Parathyroid adenoma (tissue), 2 donors: Measurements from ENCODE around the gene LZTS3.
A peak's percentile ranks its signal among the peaks of the same experiment; 100 is the strongest.

Experiments used
- H2AFZ ChIP-seq: fragments of 300-600 bp; sonication (generic); one replicate; pipeline ENCODE4 v1.7.0; 2017; ENCODE audit warnings: antibody characterized with exemption, mild to moderate bottlenecking
- H3K27ac ChIP-seq: fragments of 300-600 bp; sonication (generic); one replicate; pipeline ENCODE4 v1.7.0; 2017
- H3K27me3 ChIP-seq: fragments of 300-600 bp; sonication (generic); one replicate; pipeline ENCODE4 v1.7.0; 2017; ENCODE audit warnings: low read length; ENCODE audit not compliant: control insufficient read depth, insufficient read depth
- H3K36me3 ChIP-seq: fragments of 300-600 bp; sonication (generic); one replicate; pipeline ENCODE4 v1.7.0; 2017; ENCODE audit warnings: low read length; ENCODE audit not compliant: control insufficient read depth, insufficient read depth
- H3K4me1 ChIP-seq: fragments of 300-600 bp; sonication (generic); one replicate; pipeline ENCODE4 v1.7.0; 2017; ENCODE audit warnings: control low read depth
- H3K4me2 ChIP-seq: fragments of 300-600 bp; sonication (generic); one replicate; pipeline ENCODE4 v1.7.0; 2017; ENCODE audit warnings: low read length
- H3K4me3 ChIP-seq: fragments of 300-600 bp; sonication (generic); one replicate; pipeline ENCODE4 v1.7.0; 2017; ENCODE audit warnings: low read depth, low read length
- H3K79me2 ChIP-seq: fragments of 300-600 bp; sonication (generic); one replicate; pipeline ENCODE4 v1.7.0; 2017; ENCODE audit warnings: control low read depth
- H3K9ac ChIP-seq: fragments of 300-600 bp; sonication (generic); one replicate; pipeline ENCODE4 v1.7.0; 2017; ENCODE audit warnings: mild to moderate bottlenecking
- H3K9me3 ChIP-seq: fragments of 300-600 bp; sonication (generic); one replicate; pipeline ENCODE4 v1.7.0; 2017; ENCODE audit warnings: low read length; ENCODE audit not compliant: control insufficient read depth
- TF ChIP-seq, protein P1 (sequence below): fragments of 300-600 bp; sonication (generic); IDR thresholded peaks from one replicate; pipeline ENCODE4 v1.7.0; 2017; ENCODE audit warnings: antibody characterized with exemption, mild to moderate bottlenecking
- donor health status: primary hyperparathyroidism.

LZTS3 gene

DNA sequence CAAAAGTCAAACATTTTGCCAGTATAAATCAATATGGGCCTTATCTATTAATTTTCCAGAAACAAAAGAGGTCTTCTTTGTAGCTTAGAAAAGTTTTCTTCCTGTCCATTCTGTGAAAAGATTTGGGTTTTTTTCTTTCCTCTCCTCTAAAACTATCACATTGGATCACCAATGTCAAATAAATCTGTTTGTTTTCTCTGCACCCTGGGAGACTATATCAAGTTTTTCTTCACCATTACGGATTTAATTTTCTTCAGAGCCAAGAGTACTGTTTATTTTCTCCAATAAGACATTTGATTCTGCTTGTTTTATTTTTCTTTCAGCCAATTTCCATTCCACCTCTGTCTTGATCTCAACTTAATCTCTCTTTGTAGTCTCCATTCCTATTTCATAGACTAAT, 1.9 kb upstream of the LZTS3 start:
- peak overlapping the region; percentile 95 for H3K4me3 ChIP-seq
- peaks cover 2% of the 10 kb centered on the region for H3K4me1 ChIP-seq
- peak overlapping the region; percentile 88 for H3K4me2 ChIP-seq
- H2AFZ ChIP-seq, result peak overlapping the region; percentile 99
- peak overlapping the region; percentile 7 for H3K27ac ChIP-seq
- no peaks in the 10 kb centered on the region for H3K36me3 ChIP-seq
- H3K79me2 ChIP-seq, result no peaks in the 10 kb centered on the region
- TF ChIP-seq, protein P1, sequence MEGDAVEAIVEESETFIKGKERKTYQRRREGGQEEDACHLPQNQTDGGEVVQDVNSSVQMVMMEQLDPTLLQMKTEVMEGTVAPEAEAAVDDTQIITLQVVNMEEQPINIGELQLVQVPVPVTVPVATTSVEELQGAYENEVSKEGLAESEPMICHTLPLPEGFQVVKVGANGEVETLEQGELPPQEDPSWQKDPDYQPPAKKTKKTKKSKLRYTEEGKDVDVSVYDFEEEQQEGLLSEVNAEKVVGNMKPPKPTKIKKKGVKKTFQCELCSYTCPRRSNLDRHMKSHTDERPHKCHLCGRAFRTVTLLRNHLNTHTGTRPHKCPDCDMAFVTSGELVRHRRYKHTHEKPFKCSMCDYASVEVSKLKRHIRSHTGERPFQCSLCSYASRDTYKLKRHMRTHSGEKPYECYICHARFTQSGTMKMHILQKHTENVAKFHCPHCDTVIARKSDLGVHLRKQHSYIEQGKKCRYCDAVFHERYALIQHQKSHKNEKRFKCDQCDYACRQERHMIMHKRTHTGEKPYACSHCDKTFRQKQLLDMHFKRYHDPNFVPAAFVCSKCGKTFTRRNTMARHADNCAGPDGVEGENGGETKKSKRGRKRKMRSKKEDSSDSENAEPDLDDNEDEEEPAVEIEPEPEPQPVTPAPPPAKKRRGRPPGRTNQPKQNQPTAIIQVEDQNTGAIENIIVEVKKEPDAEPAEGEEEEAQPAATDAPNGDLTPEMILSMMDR, result no peak
- H3K9ac ChIP-seq, result no peak overlapping the region
- no peaks in the 10 kb centered on the region for H3K27me3 ChIP-seq
- H3K9me3 ChIP-seq, result no peaks in the 10 kb centered on the region

DNA sequence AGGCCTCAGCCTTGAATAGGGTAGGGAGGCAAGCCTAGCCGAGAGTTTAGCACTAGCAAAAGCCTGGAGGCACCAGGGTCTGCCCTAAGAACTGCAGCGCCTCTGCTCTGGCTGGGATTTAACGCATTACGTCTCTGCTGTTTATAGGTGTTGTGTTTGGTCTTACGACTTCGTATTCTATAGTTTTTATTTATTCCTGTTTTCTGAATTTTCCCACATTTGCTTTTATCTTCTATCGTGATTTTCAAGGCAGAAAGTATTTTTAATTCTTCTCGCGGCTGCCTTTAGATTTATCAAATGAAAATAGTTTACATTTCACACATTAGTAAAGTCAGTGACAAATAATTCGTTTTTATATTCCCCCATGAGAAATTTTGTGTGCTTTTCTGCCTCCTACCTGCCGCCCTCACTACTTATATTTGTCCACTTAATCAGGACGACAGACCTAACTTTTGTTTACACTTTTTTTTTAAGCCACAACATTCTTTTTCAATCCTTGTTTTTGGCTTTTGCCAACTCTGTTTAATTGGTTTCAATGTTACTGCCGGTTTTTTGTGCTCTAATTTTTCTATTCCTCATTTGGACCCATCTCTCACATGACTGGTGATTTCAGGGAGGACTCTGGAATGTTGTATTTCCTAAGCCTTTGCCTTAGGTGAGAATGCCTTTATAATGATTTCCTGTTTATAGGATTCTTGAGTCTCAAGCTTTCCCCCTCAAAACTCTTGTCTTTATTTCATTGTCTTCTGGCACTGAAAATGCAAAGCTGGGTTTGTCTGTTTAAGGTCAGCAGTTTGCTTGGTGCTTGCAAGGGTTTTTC, 1.3 kb upstream of the LZTS3 start:
- peaks cover 2% of the 10 kb centered on the region for H3K4me1 ChIP-seq
- H3K4me3 ChIP-seq, result peak overlapping the region; percentile 95
- H3K4me2 ChIP-seq, result peak overlapping the region; percentile 88
- H3K79me2 ChIP-seq, result no peaks in the 10 kb centered on the region
- H3K27ac ChIP-seq, result peak overlapping the region; percentile 27
- TF ChIP-seq, protein P1, result no peak
- H3K27me3 ChIP-seq, result no peaks in the 10 kb centered on the region
- H3K36me3 ChIP-seq, result no peaks in the 10 kb centered on the region
- H3K9me3 ChIP-seq, result no peaks in the 10 kb centered on the region
- peak overlapping the region; percentile 99 for H2AFZ ChIP-seq
- H3K9ac ChIP-seq, result peak overlapping the region; percentile 50

DNA sequence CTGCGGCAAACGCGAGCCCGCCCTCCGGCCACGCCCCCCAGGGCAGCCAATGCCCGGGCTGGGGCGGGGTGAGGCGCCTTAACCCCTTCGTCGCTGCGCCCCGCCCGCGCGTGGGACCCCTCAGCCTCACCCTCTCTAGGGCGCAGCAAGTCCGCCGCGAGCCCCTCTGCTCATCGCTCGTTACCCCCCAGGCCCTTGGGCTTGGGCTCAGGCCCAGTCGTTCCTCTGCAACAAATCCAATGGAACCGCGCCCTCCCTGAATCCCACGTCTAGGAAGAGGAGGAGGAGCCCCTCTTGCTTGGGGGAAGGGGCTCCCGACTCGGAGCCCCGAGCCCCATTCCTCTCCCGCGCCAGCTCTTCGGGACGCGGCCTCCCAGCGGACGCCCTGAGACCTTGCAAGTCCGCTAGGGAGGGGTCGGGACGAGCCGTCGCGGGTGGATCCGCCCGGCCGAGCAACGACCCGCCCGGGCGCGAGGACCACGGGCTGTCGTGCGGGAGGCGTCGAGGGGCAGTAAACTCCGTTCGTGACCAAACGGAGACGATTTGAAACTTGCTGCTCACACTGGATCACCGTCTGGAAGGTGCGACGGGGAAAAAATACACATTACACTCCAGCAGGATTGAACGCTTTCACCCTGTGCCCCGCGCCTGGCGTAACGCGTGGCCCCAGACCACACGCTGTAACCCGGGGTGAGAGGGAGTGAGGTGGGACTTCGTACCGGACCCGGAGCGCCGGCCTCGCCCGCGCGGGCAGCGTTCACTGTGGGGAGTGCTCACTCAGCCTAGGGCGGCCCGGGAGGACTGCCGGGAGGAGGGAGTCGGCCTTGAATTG, 477 bp upstream of the LZTS3 start:
- Histone ChIP-seq H3K27ac (peak overlapping the region; percentile 27), H3K4me2 (peak overlapping the region; percentile 88), H3K9ac (peak overlapping the region; percentile 50), H3K4me3 (peak overlapping the region; percentile 95), H2AFZ (peak overlapping the region; percentile 99), H3K36me3 (no peaks in the 10 kb centered on the region), H3K27me3 (no peaks in the 10 kb centered on the region), H3K79me2 (no peaks in the 10 kb centered on the region), H3K9me3 (no peaks in the 10 kb centered on the region), H3K4me1 (peaks cover 6% of the 10 kb centered on the region)
- TF ChIP-seq, protein P1, result peak; percentile 16

DNA sequence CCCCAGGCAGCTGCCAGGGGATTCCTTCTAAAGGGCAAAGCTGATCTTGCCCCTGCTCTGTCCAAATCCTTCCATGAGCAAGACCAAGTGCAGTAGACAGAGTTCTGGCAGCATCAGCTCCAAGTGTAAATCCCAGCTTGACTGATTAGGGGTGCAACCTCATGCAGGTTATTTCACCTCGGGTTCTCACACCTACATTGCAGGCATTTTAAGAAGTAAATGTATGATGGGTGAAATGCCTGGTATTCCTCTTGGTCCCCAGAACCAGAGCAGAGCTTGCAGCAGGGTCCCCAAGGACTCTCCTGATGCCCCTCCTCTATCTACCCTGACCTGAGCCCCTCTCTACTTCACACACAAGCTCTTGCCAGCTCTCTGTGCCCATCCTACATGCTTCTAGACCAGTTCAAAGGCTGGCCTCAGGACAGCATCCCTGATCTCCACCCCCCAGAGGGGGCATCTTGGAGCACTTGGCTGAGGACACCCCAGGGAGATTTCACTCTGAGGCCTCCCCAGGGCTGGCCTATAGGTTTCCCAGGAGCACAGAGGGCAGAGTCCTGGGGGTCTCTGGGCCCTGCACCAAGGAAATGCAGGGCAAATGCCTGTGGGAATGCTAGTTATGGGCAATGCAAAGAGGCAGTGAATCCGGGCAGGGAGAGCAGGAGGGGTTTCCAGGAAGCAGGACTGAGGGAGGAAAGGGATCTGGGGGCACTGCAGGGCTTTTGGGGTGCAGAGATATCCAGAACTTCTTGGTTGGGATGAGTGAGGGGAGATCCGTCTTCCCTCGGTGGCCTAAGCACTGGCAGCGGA, 1.0 kb downstream of the LZTS3 start:
- TF ChIP-seq, protein P1, result no peak
- Histone ChIP-seq H3K4me2 (no peak overlapping the region), H3K4me3 (peak overlapping the region; percentile 18), H3K27ac (no peak overlapping the region), H3K79me2 (no peaks in the 10 kb centered on the region), H2AFZ (no peak overlapping the region), H3K9ac (no peak overlapping the region), H3K4me1 (peaks cover 12% of the 10 kb centered on the region), H3K9me3 (no peaks in the 10 kb centered on the region), H3K27me3 (no peaks in the 10 kb centered on the region), H3K36me3 (no peaks in the 10 kb centered on the region)
